NCI-H748 (cell line): Measurements from ENCODE around the gene UQCRH.
"Not testable (repeated sequence)": the region's sequence is repeated elsewhere in the genome, so short reads cannot be mapped to it uniquely, and the experiment has no call there.

ENCODE experiments used
- DNase-seq: peaks from one replicate; lab custom pipeline; 2025; ENCODE audit not compliant: unreplicated experiment; lab: John Stamatoyannopoulos, UW

The UQCRH gene

GRCh38 chr1:46331786-46332540 lies 28.5 kb downstream of the UQCRH start:
- DNase-seq = not testable (repeated sequence)

- DNase-seq = peak; percentile 53
These were observed 30.0 kb downstream of the UQCRH start for GRCh38 chr1:46333300-46334029.

GRCh38 chr1:46334030-46334384 lies 30.5 kb downstream of the UQCRH start:
- no peak for DNase-seq

- DNase-seq = no peak
These were observed 31.6 kb downstream of the UQCRH start for GRCh38 chr1:46335081-46335480.

- DNase-seq = not testable (repeated sequence)
These were observed 33.9 kb downstream of the UQCRH start for GRCh38 chr1:46337409-46337808.

GRCh38 chr1:46340404-46341221 lies 37.1 kb downstream of the UQCRH start, which contains the start of gene NSUN4:
Gene NSUN4, plus strand, starts transcription at chr1:46340807. Its CDS starts 20 bp downstream, at chr1:46340827.
- DNase-seq = peak; percentile 95

- DNase-seq = no peak
These were observed 38.0 kb downstream of the UQCRH start for GRCh38 chr1:46341222-46342083.

- DNase-seq = no peak
These were observed 38.7 kb downstream of the UQCRH start for GRCh38 chr1:46342084-46342656.

- no peak for DNase-seq
These were observed 39.3 kb downstream of the UQCRH start for GRCh38 chr1:46342677-46343350.

- no peak for DNase-seq
These were observed 39.8 kb downstream of the UQCRH start for GRCh38 chr1:46343351-46343695.

- no peak for DNase-seq
These were observed 40.2 kb downstream of the UQCRH start for GRCh38 chr1:46343705-46344104.

GRCh38 chr1:46344481-46344880 lies 41.0 kb downstream of the UQCRH start:
- no peak for DNase-seq

- DNase-seq = no peak
These were observed 41.8 kb downstream of the UQCRH start for GRCh38 chr1:46345281-46345680.

GRCh38 chr1:46352363-46352762 lies 48.9 kb downstream of the UQCRH start:
- no peak for DNase-seq

GRCh38 chr1:46355920-46356319 lies 52.4 kb downstream of the UQCRH start:
- not testable (repeated sequence) for DNase-seq

GRCh38 chr1:46362158-46362557 lies 58.7 kb downstream of the UQCRH start:
- no peak for DNase-seq

GRCh38 chr1:46363121-46363520 lies 59.6 kb downstream of the UQCRH start:
- DNase-seq = no peak

- no peak for DNase-seq
These were observed 61.1 kb downstream of the UQCRH start for GRCh38 chr1:46364612-46365011.

- DNase-seq = not testable (repeated sequence)
These were observed 62.3 kb downstream of the UQCRH start for GRCh38 chr1:46365796-46366195.
